NT2/D1 (cell line): ENCODE measurements around the gene AGPAT3.

Source experiments
- SUZ12 ChIP-seq: IDR thresholded peaks from 2 replicates; pipeline ENCODE4 v1.6.1; 2011; ENCODE audit not compliant: insufficient read length, insufficient read depth; ENCODE audit errors: extremely low read depth
- YY1 ChIP-seq: IDR thresholded peaks from 2 replicates; pipeline ENCODE4 v1.6.1; 2011; ENCODE audit not compliant: insufficient read length, insufficient read depth
- ZNF274 ChIP-seq: IDR thresholded peaks from 2 replicates; pipeline ENCODE4 v1.6.1; 2011; ENCODE audit warnings: mild to moderate bottlenecking, low read depth, low read length

DNA sequence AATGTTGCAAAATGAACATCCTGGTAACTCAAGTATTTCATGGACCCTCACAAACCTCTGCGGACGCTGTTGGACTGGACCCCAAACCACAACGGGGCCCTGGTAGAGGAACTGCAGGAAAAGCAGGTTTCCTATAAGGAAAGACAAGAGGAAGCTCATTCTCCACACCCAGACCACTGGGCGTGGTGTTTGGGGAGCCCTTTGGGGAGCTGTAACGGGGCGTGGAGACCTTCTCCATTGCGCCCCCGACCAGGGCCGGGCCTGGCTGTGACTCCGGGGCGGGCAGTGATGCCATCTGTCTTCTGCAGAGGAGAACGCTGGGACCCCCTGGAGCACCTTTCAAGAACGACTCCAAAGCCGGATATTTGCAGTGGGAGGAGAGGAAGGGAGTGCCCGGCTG, 30.0 kb upstream of the AGPAT3 start:
- no peak for TF ChIP-seq YY1
- TF ChIP-seq SUZ12, result no peak
- no peak for TF ChIP-seq ZNF274
